GM13976 (cell line): ENCODE measurements around the gene ROBO3.

Source experiments
- DNase-seq: peaks from one replicate; pipeline ENCODE4 v3.0.0; 2012; ENCODE audit warnings: low spot score
- in situ Hi-C: fragments of 300-500 bp; cut with MboI; formaldehyde crosslinking; loops from one replicate; pipeline ENCODE4 v1.12.0; 2022; ENCODE audit warnings: low sequenced_read_pairs, mixed read lengths, inconsistent platforms; ENCODE audit not compliant: unreplicated experiment
- TF ChIP-seq, protein P1 (sequence below): IDR thresholded peaks from 2 replicates; pipeline ENCODE4 v1.5.1; 2012; ENCODE audit warnings: borderline replicate concordance, mild to moderate bottlenecking; ENCODE audit not compliant: insufficient read depth; ENCODE audit errors: extremely low read depth, missing control alignments, control extremely low read depth

ROBO3 gene

DNA sequence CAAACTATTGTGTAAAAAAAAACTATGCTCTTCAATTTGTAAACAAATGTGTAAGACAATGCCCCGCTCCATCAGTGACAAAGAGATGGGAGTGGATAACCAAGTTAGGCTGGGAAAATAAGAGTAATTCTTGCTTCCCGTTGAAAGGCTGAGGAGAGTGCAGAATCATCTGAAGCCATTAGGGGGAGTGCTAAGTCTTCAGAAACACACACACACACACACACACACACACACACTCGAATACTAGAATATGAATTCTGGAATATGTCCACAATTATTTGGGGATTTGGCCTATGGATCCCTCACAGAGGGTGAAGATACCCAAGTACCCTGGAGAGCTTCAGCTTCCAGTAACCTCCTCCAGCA, 27.8 kb upstream of the ROBO3 start:
- peak; percentile 57 for DNase-seq

DNA sequence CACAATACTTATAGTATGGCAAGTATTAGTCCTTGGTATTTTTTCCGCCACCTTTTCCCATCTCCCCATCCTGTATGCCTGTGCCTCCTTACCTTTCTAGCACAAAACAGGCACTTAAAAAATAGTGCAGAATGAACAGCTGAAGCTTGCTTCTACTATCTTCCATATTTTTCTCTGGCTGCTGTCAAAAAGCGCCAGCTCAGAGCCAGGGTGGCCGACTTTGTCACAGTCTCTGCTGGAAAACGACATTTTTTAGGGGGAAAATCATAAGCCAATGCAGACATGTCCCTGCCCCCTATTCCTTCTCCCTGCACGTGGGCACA, 26.5 kb upstream of the ROBO3 start:
- TF ChIP-seq, protein P1, sequence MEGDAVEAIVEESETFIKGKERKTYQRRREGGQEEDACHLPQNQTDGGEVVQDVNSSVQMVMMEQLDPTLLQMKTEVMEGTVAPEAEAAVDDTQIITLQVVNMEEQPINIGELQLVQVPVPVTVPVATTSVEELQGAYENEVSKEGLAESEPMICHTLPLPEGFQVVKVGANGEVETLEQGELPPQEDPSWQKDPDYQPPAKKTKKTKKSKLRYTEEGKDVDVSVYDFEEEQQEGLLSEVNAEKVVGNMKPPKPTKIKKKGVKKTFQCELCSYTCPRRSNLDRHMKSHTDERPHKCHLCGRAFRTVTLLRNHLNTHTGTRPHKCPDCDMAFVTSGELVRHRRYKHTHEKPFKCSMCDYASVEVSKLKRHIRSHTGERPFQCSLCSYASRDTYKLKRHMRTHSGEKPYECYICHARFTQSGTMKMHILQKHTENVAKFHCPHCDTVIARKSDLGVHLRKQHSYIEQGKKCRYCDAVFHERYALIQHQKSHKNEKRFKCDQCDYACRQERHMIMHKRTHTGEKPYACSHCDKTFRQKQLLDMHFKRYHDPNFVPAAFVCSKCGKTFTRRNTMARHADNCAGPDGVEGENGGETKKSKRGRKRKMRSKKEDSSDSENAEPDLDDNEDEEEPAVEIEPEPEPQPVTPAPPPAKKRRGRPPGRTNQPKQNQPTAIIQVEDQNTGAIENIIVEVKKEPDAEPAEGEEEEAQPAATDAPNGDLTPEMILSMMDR = no peak
- no peak for DNase-seq
- in situ Hi-C loops = loop anchor here (10.0 kb wide), 1 partner anchor 174 kb away; no protein-coding TSS in a partner anchor

More for the DNA sequence above, 27.8 kb upstream of the ROBO3 start:
- in situ Hi-C loops = loop anchor here (10.0 kb wide), 1 partner anchor 173 kb away; no protein-coding TSS in a partner anchor
- TF ChIP-seq, protein P1 = peak; percentile 45

- in situ Hi-C loops = loop anchor here (10.0 kb wide), 1 partner anchor 175 kb away; no protein-coding TSS in a partner anchor
- peak; percentile 35 for DNase-seq
- TF ChIP-seq, protein P1 = no peak
Observed at GRCh38 chr11:124839128-124839971, 25.9 kb upstream of the ROBO3 start.

DNA sequence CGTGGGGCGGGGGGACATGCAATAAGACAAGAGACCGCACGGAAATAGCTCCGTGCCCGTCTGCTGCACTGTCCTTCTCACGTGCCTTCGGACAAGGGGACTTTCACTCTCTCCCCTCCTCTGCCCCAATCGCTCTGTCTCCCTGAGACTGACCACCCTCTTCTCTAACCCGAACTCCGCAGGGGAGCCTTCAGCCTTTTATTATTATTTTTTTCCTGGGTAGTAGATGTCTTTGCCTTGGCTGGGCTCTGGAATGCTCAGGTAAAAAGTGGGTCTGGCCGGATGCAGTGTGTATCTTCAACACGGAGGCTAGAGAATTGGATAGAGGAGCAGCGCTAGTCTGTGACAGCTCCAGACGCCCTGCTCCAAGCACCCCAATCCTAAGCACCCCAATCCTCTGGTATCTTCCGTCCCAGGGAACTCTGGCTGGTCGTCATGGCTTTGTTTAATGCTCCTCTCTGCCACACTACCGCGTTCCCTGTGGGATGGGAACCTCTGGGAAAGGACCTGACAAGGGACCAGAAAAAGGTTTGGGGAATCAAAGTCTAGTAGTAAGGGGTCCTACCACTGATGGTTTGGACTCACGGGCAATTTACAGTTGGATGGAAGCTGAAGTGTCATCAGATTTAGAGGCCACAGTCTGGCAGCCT, 25.1 kb upstream of the ROBO3 start:
- DNase-seq = no peak
- in situ Hi-C loops = loop anchor here (10.0 kb wide), 1 partner anchor 175 kb away; no protein-coding TSS in a partner anchor
- TF ChIP-seq, protein P1 = no peak

DNA sequence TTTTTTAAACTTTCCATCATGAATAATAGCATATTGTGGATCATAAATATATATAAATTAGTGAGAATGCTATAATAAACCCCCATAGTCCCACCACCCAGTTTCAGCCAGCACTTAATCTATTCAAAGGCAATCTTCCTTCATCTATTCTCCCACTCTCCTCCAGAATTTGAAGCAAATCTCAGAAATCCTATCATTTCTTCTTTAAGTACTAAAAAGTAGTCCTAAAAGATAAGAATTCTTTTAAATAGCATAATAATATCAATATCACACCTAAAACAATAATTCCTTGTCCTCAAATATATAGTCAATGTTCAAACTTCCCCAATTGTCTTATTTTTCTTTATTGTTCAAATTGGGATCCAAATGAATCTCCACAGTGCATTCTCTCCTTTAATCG, 24.6 kb upstream of the ROBO3 start:
- in situ Hi-C loops = no loop called here
- TF ChIP-seq, protein P1 = no peak
- no peak for DNase-seq

DNA sequence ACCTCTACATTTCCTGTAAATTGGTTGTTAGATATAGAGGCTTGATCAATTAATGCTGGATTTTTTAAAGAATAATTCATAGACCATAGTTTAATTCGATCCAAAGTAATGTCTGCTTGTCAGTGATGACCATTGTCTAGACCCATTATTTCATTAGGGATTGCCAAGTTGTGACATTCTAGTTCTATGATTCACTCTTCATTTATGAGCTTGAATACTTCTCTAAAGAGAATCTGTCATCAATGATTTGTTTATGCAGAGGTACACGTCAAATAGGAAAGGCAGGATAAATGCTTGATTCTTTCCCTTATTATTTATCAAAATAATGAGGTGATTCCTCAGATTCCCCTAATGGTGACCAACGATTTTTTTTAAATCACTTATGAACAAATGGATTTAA, 24.0 kb upstream of the ROBO3 start:
- DNase-seq = no peak
- in situ Hi-C loops = no loop called here
- TF ChIP-seq, protein P1 = no peak
